Stimulated activated CD4-positive, alpha-beta T cell treated with anti-CD3 and anti-CD28 coated beads, Interleukin-12 subunit alpha, Interleukin-12 subunit beta, amount 100 ng/mL, for 4 hours (primary cell): Measurements from ENCODE around the gene FOXF2.
"Not testable (repeated sequence)": the region's sequence is repeated elsewhere in the genome, so short reads cannot be mapped to it uniquely, and the experiment has no call there.

ENCODE experiments used
- DNase-seq: peaks from one replicate; pipeline ENCODE4 v3.0.0-alpha.2; 2020

Gene FOXF2

DNA sequence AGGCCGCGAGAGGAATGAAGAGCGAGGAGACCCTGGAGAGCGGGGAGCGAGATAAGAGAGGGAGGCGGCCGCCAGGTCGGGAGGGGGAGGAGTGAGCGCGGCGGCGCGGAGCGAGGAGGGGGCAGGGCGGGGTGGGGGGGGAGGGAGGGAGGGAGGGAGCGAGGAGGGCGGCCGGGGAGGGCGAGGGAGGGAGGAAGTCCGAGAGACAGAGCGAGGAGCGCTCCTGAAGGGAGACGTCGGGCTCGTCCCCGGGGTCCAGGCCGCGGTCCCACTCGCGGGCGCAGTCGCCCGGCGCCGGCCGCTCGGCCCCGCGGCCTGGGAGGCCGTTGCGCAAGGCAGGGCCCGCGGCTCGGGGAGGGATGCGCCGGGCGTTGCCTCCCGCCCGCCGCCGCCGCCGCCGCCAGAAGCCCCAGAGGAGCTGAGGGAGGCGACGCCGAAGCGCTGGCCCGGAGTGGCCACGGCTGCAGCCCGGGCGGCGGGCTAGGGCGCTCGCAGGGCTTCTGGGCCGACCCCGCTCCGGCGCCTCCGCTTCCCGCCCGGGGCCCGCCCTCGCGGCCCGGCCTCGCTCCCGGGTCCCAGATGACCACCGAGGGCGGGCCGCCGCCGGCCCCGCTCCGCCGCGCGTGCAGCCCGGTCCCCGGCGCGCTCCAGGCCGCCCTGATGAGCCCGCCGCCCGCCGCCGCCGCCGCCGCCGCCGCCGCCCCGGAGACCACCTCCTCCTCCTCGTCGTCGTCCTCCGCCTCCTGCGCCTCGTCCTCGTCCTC, at the start of gene FOXF2:
TSS of gene FOXF2 (plus strand) at position 208 of the 764 bp plus-strand sequence. CDS start at position 580, 372 bp downstream.
- no peak for DNase-seq

DNA sequence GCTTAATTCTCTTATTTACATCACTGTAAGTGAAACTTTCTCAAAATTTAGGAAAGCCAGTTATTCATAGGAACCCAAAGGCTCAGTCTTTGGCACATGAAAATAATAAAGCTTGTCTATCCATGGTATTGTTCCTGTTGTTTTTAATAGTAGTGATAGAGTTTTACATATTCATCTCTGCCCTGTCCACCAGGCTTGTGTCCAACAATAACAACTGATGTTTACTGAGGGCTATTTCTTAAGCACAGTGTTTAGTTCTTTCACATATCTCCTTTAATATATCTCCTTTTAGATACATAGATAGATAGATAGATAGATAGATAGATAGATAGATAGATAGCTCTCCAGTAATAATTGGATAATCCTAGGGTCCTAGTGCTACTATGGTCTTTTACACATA, 43.3 kb upstream of the FOXF2 start:
- no peak for DNase-seq

DNA sequence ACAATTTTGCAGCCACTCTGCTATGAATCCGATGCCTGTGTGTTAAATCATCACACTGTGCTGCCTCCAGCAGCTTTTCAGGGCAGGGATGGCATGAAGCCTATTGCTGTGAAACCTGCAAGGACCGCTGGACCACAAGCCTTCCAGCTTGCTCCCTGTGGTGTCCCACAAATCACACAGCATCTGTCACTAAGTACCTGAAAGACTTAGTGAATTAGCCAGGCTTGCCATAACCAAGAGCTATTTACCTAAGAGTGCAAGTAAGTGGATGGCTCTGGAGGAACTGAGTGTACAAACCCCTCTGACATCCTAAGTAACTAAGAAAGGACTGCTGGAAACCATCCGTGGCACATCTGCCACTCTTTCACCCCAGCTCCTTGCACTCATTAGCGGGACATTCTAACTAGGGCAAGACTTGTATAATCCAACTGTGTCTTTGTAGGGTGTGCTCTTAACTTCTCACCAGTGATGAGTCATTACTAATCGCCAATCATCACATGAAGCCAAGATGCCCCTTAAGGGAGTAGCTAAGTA, 42.8 kb upstream of the FOXF2 start:
- DNase-seq = no peak

DNA sequence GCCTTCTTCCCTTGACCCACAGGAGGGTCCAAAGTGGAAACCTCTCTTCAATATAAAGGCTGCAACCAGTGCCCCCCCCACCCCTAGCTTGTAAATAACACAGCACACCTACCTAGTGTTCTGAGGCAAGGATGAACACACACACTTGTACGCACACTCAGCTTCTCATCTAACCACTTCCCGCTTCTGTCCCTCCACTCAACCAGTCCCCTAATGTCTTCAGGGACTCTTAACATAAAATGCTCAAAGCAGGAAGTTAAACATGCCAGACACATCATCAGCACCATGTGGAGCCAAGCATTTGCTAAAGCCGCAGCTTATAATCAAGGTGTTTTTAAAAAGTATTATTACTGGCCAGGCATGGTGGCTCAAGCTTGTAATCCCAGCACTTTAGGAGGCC, 42.2 kb upstream of the FOXF2 start:
- DNase-seq = no peak

DNA sequence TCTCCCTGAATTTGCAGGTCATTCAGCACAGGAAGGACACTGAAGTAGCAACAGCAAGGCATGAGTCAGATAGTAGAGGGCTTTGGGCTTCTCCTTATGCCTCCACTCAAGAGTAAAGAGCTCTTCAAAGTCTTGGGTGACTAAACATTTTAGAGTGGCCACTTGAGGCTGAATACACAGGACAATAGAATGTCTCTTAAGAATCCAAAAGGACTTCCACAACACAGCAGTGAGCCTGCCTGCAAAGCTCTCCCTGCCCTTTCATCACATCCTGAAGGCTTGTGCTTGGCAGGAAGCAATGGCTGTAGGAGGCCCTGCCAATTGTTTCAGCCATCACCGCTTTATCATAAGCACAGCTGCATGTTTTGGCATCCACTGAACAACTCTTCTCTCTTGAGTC, 40.7 kb upstream of the FOXF2 start:
- no peak for DNase-seq

DNA sequence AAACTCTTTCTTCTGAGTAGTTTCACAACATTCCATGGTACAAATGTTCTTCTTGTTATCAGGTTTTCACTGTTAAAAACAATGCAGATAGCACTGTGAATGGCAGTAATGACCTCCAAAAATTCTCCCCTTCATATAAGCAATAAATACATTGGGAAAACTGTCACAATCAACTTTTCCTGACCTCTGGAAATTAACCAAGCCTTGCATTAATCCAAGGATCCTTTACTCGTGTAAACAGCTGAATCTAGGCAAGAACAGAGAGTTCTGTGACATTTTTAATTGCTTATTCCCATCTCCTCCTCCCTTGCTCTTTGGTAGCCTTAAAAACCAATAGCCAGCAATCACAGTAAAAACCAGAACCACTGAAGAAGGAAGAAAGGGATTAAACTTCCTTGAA, 39.7 kb upstream of the FOXF2 start:
- no peak for DNase-seq

DNA sequence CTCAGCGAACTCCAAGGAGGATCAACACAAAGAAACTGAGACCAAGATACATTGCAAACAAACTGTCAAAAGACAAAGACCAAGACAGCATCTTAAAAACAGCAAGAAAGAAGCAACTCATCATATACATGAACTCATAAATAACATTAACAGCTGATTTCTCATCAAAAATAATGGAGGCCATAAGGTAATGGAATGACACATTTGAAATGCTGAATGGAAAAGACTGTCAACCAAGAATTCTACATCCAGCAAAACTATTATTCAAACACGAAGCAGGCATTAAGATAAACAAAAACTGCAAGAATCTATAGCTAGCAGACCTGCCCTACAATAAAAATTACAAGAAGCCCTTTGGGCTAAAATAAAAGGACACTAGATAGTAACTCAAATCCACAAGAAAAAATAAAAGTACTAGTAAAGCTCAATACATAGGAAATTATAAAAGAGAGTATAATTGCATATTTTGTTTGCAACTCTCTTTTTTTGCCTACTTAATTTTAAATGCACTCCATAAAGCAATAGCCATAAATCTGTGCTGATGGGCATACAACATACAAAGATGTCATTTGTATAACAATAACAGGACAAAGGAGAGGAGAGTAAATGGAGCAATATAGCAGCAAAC, 37.9 kb upstream of the FOXF2 start:
- no peak for DNase-seq

DNA sequence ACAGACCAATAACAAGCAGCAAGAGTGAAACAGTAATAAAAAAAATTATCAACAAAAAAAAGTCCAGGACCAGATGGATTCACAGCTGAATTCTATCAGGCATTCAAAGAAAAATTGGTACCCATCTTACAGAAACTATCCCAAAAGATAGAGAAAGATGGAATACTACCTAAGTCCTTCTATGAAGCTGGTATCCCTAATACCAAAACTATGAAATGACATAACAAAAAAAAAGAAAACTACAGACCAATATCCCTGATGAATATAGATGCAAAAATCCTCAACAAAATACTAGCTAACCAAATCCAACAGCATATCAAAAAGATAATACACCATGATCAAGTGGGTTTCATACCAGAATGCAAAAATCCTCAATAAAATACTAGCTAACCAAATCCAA, 34.3 kb upstream of the FOXF2 start:
- DNase-seq = not testable (repeated sequence)

DNA sequence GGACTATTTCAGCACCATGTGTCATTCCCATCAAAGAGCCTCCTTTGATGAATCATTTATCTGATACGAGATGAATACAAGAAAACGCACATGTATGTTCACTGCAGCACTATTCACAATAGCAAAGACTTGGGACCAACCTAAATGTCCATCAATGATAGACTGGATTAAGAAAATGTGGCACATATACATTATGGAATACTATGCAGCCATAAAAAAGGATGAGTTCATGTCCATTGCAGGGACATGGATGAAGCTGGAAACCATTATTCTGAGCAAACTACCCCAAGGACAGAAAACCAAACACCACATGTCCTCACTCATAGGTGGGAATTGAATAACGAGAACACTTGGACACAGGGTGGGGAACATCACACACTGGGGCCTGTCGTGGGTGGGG, 27.7 kb upstream of the FOXF2 start:
- DNase-seq = not testable (repeated sequence)

DNA sequence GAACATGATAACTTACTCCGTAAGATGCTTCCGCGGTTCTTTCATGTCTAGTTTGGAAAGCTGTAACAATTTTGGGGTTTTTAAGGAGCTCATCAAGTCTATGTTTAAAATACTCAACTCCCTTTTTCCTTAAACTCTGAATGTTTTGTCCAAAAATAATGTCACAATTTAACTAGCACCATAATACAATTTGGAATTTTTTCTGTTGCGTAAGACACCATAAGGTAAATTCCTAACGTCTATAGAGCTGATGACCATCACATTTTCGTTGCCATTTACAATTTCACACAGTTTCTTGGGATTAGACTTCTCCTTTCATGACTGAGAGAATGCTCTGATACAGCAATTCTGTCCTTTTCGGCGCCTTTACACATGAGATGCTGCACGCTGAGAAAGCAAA, 26.7 kb upstream of the FOXF2 start:
- no peak for DNase-seq

DNA sequence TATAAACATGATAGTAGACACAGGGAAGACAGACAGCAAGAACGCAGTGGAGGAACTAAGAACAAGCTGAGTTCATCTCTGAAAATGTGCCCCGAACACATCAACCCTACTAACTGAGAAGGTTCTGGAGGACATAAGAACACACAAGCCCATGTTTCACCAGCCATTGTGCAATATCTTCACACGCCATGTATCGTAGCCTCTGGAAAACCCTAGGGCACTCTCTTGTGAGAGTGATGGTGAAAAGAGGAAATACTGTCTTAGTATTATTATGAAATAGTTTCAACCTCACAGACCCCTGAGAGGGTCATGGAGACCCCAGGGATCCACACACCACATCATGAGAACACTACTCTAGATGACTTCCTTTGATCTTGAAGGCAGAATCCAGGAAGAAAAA, 26.1 kb upstream of the FOXF2 start:
- no peak for DNase-seq

DNA sequence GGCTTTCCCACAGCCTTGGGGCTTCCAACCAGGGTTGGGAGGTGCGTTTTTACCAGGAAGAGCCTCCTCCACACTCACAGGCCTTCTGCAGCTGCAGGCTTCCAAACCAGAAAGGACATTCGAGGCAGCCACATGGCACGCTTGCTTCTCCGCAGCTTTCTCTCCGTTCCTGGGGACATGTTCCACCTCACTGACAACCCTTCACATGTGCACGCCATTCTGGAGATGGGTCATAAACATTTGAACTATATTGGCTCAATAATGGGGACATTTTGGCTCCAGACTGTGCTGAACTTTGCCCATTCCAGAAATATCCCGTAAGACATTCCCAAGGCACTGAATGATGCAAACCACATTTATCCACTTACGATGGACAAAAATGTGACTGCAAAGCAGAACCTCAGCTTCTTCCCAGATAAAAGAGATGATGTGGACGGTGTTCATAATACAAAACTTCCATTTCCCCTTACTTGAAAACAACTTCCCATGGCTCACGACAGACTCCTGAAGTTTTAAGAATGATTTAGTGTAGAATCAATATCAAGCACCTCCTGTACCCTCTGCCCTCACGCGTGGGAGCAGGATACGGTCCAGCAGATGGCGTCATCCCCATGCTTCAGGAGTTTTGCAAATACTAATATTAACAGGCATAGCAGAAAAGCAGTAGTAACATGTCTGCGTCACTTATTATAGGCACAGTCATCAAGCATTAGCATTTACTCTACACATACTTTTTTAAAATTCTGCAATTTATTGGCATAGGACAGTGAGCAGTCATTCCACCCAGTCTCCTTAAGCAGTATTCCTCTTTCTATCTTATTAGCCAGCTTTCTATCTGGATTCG, 25.4 kb upstream of the FOXF2 start:
- DNase-seq = no peak

DNA sequence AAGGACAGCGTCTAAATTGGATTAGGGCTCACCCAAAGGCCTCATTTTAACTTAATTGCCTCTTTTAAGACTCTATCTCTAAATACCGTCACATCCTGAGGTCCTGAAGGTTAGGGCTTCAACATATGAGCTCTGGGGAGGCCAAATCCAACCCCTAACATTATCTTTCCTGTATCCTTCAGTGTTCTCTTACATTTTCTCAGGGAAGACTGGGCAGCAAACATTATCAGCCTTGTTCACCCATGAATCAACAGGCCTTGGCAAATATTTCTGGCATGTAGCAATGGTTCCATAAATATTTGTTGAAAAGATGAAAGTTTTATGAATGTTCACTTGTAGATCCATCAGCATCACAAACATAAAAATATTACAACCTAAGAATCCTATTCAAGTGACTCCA, 24.6 kb upstream of the FOXF2 start:
- no peak for DNase-seq

DNA sequence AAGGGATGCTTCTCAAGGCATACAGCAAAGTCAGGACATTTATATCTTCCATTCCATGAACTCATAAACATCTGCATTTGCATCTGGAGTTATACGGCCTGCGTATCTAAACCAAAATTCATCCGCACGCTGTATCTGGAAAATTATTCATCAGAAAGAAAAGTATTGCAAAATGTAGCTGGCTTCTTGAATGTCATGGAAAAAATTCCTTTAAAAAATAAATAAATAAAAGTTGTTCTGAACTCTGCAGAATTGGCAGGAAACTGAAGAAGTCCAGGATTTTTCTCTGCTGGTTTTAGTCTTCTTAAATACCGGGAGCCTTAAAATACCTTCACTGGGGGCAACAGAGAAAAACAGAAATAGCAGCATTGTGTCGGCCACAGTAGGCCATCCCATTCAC, 23.7 kb upstream of the FOXF2 start:
- DNase-seq = no peak

DNA sequence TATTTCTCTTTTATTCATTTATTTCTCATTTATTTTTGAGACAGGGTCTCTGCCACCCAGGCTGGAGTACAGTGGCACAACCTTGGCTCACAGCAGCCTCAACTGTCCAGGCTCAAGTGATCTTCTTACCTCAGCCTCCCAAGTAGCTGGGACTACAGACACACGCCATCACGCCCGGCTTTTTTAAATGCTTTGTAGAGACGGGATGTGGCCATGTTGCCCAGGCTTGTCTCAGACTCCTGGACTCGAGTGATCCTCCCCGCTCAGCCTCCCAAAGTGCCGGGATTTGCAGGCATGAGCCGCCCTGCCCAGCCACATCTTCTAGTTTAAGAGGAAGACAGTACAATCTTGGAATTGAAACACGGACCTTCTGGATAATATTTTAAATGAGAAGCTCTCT, 21.6 kb upstream of the FOXF2 start:
- DNase-seq = no peak

DNA sequence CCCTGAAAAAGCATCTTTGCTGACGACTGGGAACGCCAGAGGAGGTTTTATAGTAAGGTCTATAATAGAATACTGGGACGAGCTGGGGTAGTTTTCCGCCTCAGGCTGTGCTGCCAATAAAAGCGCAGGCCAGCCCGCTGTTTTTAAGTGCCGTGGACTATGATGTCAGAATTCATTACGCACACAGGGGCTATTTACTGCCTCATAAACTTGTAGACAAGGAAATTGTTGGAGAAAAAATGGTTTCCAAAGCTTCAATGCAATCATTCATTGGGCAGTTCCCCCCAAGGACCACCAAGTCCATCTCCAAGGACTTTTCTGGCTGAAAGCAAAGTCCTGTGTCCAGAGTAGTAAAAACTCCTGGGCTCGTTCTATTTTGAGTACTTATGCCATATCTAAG, 20.4 kb upstream of the FOXF2 start:
- no peak for DNase-seq

DNA sequence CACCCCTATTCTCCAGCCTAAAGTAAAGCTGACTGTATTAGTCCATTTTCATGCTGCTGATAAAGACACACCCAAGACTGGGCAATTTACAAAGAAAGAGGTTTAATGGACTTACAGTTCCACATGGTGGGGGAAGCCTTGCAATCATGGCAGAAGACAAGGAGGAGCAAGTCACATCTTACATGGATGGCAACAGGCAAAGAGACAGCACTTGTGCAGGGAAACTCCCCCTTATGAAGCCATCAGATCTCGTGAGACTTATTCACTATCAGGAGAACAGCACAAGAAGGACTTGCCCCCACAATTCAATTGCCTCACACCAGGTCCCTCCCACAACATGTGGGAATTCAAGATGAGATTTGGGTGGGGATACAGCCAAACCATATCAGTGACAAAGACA, 19.7 kb upstream of the FOXF2 start:
- not testable (repeated sequence) for DNase-seq

DNA sequence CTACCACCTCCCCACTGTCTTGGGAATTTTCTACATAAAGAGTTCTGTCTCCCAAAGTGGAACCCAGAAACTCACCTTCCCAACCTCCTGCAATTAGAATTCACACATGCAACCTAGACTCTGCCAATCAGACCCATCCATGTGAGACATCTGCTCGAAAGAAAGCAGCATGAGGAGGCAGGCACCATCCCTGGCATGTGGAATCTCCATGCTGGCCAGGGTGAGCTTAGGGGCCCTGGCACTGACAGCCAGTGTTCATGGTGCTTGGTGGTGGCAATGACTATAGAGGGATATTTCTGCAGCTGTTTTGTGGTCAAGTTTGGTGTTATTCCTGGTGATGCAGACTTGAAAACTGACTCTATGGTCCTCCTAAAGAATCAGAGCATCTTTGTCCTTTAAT, 17.4 kb upstream of the FOXF2 start:
- DNase-seq = no peak

DNA sequence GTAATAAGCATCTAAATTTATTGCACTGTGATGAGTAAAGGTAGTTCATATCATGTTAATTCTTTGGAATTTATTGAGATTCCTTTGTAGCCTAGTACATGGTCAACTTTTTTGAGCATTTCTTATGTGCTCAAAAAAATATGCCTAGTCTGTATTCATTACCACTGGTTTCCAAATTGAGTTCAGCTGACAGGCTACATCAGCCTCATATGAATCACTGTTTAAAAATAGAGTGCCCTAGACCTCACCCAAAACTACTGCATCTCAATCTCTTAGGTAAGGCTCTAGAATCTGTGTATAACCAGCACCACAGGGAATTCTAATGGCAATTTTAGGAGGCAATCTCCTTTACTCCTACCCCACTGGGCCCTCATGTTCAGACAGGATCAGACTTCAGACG, 16.7 kb upstream of the FOXF2 start:
- DNase-seq = no peak

DNA sequence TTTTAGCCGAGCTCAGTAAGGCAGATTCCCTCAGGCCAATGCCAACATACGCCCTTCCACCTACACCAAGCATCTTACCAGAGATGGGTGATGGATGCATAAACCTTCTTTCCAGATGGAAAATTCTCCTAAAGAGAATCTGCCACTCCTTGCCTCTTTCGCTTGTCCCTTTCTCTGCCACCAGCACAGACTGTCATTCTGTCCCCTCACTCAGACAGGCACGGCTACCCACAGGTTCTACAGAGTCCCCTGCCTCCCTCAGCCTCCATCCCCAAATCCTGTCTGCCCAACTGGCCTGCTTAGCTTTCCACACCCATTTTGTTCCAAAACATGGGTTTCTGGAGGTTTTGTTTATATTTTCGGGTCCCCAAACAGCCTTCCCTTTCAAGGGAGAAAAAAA, 12.7 kb upstream of the FOXF2 start:
- DNase-seq = no peak

DNA sequence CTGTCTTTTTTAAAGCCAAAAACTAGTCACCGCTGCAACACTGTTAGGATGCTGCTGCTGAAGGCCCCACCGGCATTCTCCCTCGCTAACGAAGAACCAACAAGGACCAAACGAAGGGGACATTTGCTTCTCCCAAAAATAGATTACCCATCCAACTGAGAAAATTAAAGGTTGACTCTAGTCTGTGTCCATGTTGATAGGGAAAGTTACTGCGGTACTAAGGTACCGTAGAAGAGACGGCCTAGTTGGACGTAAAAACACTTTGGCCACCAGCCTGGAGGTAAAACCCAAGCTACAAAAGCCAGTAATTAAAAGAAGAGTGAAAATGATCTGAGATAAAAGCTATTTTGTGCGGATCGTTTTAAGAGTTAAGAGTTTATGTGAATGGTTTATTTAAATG, 11.8 kb upstream of the FOXF2 start:
- no peak for DNase-seq

DNA sequence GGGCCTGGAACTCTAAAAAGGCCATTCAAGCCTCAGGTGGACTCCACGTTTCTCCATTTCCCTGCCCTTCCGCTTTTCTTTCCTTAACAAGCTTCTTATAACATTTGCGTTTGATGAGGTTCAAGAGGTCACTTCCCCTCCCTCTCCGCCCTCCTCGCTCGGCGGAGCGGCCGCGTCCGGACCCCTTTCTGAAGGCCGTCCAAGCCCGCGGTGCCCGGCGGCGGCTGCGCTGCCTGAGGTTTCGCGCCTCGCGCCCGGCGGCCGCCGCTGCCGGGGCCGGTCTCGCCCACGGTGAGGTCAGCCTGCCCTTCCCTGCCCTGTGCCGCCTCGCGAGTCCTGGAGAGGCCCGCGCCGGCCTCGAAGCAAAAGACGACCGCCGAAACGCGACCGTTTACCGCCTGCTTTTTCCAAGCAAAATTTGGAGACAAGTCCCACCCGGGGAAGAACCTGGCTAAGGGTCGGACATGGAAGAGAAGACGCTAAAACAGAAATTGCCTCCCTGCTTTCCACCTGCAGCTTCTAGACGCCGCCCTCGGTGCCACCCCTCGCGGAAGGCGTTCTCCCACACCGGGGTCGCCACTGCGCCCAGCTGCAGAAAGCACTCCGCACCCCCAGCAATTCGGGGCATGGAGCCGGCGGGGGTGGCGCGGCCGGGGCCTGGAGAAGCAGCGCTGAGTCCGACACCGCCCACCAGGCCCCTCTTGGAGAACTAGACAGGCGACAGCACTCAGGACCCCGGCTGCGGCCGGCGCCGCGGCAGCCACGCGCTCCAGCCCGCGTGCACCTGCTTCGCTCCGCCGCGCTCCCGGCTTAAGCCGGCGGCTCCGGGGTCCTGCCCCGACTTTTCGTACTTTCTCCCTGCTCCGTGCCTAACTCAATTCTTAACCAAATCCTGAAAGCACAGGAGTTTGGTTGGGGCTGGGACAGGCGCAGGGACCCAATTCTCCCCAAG, 11.0 kb upstream of the FOXF2 start:
- DNase-seq = no peak
